HEK293T (cell line): Measurements from ENCODE around the gene SPTY2D1.

ENCODE experiments used
- ARNT ChIP-seq: fragments of 450-650 bp; IDR thresholded peaks from 2 replicates; pipeline ENCODE4 v1.6.1; 2017; ENCODE audit warnings: mild to moderate bottlenecking
- BHLHE40 ChIP-seq: fragments of 450-650 bp; IDR thresholded peaks from 2 replicates; pipeline ENCODE4 v1.6.1; 2016; ENCODE audit warnings: mild to moderate bottlenecking, moderate library complexity, borderline replicate concordance
- HDGF ChIP-seq: fragments of 450-650 bp; IDR thresholded peaks from 2 replicates; pipeline ENCODE4 v1.6.1; 2017; ENCODE audit warnings: antibody characterized with exemption, borderline replicate concordance
- SP1 ChIP-seq: fragments of 450-650 bp; IDR thresholded peaks from 2 replicates; pipeline ENCODE4 v1.6.1; 2017

DNA sequence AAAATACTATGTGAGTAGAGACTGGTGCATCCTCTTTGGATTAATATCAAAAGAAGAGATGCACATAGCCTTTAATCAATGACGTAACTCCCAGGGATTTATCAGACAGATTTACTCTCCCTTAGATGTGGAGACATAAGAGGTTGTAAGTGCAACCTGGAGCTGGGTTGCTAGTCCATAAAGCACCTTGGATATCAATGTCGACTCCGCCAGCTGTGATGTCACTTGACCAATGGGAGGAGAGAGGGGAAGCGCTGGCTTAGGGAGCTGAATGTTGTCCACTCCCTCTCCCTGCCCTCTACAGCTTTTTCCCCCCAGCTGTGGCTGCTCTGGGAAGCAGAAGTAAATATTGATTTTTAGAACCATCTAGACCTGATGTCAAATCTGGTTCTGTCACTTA, 35.6 kb upstream of the SPTY2D1 start:
- TF ChIP-seq ARNT = no peak
- no peak for TF ChIP-seq SP1
- no peak for TF ChIP-seq HDGF
- TF ChIP-seq BHLHE40 = no peak
